Stimulated activated CD8-positive, alpha-beta memory T cell treated with anti-CD3 and anti-CD28 coated beads, Interleukin-2, amount 100 ng/mL, for 1 hour (primary cell): ENCODE measurements around the gene AFDN.
"Not testable (repeated sequence)": the region's sequence is repeated elsewhere in the genome, so short reads cannot be mapped to it uniquely, and the experiment has no call there.

Source experiments
- DNase-seq, 2 donors: peaks; one replicate each; pipeline ENCODE4 v3.0.0-alpha.2; 2020; ENCODE audit warnings: low read depth in 2 of 2

AFDN gene

GRCh38 chr6:167997642-167998041 lies 170.9 kb downstream of the AFDN start, which contains the start of gene KIF25:
TSS of gene KIF25 (plus strand) at chr6:167997671. CDS start at chr6:168029586, 31,915 bp downstream.
- DNase-seq: no peak

DNA sequence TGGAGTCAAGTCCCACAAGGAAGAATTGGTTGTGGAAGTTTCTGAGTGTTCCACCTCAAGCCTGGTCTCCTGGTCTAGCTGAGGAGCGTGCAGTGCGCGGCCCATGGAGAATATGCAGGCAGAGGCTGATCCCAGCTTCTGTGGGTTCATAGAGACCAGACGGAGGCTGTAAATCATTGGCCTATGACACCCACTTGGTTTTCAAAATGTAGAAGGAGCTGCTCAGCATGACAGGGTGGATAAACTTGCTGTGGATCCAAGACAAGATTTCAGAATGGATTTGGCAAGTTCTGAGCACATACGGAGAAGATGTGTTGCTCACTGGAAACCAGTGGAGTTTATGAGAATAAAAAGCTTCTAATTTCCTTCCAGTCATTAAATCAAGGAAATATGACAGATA lies 171.5 kb downstream of the AFDN start:
- DNase-seq: no peak

DNA sequence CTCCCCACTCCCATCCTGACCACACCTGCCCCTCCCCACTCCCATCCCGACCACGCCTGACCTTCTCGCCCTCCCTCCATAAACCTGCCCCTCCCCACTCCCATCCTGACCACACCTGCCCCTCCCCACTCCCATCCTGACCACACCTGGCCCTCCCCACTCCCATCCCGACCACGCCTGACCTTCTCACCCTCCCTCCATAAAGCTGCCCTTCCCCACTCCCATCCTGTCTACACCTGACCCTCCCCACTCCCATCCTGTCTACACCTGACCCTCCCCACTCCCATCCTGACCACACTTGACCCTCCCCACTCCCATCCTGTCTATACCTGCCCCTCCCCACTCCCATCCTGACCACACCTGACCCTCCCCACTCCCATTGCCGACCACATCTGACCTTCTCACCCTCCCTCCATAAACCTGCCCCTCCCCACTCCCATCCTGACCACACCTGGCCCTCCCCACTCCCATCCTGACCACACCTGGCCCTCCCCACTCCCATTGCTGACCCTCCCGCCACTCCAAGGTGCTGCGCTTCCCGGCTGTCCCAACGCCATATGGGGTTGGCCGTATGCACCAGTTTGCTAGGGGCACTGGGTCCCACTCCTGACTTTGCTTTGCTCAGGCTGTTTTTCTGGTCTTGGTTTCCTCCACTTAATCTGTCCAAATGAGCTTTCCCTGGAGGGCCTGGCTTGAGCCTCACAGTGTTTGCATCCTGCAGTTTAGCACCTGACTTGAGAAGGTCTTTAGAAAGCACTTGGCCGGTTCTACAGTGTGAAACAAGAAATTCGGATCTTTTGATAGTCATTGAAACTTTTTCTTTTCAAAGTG lies 173.7 kb downstream of the AFDN start:
- no peak for DNase-seq

DNA sequence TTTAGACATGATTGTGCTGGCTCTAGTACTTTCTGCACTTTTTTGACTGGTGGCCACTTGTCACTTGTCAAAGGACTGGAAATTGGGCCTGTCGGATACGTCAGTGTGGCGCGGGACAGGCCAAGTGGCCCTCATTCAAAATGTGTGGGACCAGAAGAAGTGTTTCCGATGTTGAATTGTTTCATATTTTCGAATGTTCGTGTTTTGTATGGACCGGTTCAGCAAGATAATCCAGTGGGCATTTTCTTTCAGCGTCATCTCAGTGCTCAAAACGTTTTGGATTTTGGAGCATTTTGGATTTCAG lies 174.3 kb downstream of the AFDN start:
- DNase-seq: no peak

DNA sequence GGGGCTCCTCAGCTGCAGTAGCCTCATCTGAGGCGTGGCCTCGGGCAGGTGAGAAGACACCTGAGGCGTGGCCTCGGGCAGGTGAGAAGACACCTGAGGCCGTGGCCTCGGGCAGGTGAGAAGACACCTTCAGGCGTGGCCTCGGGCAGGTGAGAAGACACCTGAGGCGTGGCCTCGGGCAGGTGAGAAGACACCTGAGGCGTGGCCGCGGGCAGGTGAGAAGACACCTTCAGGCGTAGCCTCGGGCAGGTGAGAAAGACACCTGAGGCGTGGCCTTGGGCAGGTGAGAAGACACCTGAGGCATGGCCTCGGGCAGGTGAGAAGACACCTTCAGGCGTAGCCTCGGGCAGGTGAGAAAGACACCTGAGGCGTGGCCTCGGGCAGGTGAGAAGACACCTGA lies 174.8 kb downstream of the AFDN start:
- not testable (repeated sequence) for DNase-seq

DNA sequence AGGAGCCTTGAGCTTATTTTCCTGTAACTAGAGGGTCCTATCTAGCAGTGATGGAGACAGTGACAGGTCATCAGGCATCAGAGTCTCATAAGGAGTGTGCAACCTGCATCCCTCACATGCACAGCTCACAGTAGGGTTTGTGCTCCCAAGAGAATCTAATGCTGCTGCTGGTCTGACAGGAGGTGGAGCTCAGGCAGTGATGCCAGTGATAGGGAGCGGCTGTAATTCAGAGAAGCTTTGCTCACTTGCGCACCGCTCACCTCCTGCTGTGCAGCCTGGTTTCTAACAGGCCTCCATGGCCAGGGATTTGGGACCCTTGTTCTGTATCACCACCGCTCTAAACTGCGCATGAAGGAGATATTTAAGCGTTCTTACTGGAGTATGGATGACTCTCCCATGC lies 176.1 kb downstream of the AFDN start:
- DNase-seq: no peak

DNA sequence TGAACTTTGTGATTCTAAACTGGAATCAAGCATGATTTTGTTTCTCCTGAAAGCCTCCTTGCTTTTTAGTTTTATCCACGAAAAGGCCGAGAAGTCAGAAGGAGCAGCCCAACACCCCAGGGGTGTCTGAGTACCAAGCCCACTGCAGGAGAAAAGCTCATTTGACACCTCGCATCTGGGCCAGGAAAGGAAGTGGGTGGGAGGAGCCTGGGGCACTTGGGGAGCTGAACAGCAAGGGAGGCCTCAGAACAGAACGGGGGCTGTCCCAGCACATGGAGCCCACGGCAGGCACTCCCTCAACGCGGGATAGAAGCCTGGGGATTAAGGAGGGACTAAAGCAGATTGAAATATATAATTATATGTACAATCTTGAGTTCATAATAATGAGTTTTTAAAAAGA lies 177.3 kb downstream of the AFDN start:
- no peak for DNase-seq

DNA sequence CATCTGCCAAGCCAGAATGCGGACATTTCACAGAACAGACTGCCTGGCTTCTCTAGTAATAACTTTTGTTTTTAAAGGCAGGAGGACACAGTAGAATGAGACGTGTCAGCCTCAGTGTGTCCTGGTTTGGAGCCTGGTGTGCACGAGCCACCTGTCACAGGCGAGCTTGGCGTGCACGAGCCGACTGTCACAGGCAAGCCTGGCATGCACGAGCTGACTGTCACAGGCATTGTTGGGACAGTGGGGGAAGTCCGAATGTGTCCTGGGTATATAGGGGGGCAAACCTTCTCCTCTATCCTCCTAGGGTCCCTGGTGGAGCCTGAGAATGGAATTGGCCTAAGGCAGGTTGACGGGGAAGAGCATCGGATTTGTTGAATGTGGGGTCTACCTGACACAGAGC lies 178.2 kb downstream of the AFDN start:
- no peak for DNase-seq

DNA sequence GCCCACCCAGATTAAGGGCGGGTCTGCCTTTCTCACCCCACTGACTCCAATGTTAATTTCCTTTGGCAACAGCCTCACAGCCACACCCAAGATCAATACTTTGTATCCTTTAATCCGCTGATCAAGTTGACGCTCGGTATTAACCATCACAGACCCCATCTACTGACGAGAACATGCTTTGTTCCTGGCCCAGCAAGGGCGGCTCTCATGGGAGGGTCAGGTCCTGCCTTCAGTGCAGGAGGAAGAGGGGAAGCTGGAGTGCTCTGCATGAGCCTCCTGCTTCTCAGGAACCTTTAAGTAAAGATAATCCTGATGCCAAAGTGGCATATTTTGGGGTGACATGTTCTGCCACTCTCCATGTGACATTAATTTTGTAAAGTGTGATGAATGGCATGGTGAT lies 179.1 kb downstream of the AFDN start:
- no peak for DNase-seq

DNA sequence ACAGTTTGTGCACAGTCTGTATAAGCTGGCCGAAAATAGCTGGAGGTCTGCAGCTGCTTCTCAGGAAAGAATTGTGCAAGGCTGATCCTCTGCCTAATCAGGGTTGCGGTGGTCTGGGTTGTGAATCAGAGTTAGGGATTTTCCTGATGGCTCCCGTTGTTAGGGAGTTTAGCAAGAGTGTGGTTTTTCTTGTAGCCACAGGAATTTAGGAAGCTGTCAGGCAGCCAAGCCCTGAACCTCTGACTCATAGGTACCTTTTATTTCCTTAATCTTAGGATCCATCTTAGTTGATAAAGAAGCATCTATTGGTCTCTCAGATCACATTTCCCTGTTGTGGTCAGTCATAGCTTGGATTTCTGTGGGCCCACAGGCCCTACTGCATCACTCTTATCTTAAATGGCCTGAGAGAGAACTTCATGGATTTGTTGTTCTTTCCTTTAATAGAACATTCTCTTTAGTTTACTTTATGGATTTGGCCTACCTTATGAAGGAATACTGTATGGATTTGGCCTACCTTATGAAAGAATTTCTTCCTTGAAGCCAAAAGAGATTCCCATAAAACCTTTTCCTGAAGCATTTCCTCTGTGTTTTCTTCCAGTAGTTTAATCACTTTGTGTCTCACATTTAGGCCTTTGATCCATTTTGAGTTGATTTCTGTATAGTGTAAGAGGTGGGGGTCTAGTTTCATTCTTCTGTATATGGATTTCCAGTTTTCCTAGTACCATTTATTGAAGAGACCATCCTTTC lies 181.1 kb downstream of the AFDN start:
- no peak for DNase-seq

DNA sequence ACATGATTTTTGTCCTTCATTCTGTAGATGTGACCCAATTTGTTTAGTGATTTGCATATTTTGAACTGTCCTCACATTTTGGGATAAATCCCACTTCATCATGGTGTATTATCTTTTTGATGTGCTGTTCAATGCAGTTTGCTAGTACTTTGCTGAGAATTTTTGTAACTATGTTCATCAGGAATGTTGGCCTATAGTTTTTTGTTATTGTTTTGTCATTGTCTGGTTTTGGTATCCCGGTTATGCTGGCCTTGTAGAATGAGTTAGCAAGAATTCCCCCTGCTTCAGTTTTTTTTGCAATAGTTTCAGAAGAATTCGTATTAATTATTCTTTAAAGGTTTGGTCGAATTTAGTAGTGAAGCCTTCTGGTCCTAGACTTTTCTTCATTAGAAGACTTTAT lies 182.6 kb downstream of the AFDN start:
- DNase-seq: no peak

DNA sequence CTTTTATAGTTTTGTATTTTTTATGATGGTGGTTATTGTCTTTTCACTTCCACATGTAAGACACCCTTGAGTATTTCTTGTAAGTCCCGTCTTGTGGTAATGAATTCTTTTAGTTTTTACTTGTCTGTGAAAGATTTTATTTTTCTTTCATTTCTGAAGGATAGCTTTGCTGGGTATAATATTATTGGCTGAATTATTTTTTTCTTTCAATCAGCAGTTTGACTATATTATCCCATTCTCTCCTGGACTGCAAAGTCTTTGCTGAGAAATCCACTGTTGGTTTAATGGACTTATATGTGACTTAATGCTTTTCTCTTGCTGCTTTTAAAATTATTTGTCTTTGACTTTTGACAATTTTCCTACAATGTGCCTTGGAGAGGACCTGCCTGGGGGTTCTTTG lies 184.6 kb downstream of the AFDN start:
- no peak for DNase-seq

DNA sequence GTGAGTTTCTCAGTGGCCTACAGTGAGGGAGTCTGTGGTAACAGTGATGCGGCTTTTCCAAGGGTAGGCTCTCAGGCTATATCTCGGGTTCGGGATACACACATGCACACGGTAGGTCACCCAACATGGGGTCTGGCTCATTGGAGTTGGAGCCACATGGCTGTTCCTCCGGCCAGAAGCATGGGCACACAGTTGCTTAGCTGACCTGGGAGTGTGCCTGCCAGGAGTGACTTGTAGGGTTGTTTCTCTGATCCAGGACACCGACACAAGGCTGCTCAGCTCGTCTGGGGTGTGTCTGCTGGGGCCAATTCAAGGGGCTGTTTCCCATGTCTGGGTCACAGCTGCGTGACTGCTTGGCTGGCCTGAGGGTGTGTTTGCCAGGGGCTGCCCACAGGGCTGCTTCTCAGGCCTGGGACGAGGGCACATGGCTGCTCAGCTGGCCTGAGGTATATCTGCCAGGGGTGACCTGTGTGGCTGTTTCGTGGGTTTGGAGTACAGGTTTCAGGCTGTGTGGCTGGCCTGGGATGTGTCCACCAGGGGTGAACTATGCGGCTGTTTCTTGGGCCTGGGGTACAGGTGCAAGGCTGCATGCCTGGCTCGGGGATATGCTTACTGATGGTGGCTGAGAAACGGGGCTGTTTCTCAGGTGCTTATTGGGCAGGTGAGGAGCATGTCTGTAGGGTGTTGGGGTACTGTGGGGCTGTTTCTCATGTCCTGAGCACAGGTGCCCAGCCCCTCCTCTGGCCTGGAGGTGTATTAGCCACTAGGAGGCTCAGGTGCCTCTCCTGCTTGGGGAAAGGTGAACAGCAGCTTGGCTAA lies 185.9 kb downstream of the AFDN start:
- DNase-seq: no peak

DNA sequence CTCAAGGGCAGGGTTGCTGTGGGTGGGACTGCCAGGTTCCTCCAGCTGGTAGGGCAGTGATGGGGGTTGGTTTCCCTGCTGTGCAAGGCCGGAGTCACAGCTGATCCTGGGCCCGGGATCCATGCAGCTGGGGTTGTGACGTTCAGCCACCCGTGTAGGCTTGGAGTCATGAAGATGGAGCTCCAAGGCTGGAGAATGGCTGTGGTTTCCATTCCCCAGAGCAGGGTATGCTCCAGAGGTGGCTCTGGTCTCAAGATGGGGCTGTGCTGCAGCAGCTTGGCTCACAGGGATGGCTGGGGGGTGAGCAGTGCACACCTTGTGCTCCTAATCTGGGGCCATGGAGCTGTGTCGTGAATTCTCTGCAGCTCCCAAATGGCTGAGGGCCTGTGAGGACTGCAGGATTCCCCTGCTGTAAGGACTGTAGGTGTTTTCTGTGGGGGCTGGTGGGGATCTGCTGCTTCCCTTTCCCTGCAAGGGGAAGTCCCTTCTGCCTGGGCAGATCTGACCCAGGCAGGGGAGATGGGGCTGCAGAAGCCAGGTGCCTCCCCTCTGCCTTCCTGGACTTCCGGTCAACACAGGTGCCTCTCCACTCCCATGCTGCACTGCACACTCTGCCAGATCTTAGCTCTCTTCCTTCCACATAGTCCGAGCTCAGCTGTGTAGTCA lies 186.7 kb downstream of the AFDN start:
- DNase-seq: no peak

GRCh38 chr6:168014428-168014827 lies 187.7 kb downstream of the AFDN start:
- DNase-seq: no peak

GRCh38 chr6:168015009-168015408 lies 188.3 kb downstream of the AFDN start:
- DNase-seq: no peak

GRCh38 chr6:168015482-168016175 lies 188.9 kb downstream of the AFDN start:
- no peak for DNase-seq

DNA sequence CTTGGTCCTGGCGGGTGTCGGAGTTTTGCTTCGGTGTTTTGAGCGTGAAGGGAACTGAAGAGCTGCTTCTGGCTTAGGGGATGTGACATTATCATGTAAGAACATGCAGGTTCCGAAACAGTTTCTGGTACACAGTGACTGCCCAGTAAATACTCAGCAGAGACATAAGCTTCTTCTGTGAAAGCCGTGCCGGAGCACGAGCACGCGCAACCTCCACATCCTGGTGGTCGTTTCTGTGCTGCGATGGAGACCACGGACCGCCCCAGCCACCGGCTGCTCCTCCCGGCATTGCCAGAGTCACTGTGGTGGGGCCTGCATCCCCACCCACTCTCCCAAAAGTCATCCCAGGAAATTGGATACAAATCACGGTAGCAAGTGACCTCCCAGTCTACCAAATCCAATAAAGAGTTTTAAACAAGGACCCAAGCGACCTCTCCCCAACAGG lies 189.5 kb downstream of the AFDN start:
- no peak for DNase-seq

DNA sequence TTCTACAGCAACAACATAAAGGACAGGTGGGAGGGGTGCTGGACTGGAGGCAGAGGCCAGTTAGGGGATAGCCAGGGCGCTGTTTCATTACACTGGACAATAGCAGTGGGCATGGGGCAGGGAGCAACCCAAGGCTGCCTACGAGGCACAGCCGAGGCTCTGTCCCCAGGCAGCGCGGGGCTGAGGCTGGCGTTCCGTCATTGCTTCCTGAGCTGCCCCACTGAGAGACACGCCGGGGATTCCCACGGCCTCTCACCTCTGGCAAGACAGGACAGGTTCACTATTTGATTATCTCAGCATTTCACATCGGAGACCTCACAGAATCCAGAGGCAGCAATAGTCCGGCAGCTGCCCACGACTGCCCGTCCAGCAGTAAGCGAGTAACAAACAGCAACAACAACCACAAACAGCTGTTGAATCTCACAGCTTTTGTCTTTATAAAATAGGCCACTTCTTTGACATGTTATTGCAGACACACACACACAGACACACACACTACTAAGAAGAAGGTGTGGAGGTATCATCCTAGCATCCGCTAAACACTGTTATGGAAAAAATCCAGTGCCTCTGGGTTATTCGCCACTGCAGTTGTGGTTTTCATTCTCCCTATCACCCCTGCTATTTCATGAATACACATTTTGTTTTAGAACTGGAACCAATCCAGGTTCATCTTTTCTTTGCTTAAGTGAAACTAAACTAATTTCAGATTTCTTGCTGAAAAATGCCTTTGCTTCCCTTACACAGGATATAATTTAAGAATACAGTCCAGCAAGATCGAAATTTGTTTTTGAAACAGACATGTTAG lies 190.2 kb downstream of the AFDN start:
- DNase-seq: no peak

GRCh38 chr6:168017629-168018028 lies 190.9 kb downstream of the AFDN start:
- DNase-seq: no peak
